Raji (cell line): ENCODE data around the gene MAPK6.

Experiments used
- POLR2A ChIP-seq: IDR thresholded peaks from 2 replicates; pipeline ENCODE4 v1.6.1; 2011; ENCODE audit warnings: low read depth, low read length, control low read depth; ENCODE audit not compliant: insufficient read depth

The MAPK6 gene

DNA sequence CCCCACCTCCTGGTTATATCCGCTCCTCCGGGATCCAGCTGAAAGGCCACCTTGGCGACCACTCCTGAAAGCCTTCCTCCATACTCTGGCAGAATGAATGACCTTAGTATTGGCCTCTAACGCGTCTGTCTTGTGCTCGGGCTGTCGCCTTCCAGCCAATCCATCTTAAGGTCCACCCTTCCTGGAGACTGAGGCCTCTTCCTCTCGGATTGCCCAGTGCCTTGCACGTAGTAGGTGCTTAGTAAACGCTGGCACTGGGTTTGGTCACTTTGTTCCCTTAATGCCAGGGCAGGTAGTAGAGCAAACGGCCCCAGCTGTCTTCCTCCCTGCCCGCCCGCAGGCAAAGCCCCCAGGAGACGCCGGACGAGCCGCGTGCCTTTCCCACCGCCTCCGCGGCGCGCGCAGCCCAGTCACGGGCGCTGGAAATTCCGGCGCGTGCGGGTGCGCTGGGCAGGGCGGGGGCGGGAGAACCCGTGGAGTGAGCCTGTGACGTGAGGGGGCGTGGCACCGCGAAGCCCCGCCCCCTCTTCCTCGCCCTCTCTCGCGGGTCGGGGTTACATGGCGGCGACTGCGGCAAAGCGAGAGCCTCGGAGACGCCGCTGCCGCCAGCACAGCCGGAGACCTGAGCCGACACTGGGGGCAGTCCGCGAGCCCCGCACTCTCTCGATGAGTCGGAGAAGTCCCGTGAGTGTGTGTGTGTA, at the start of gene MAPK6:
Gene MAPK6 (plus strand): TSS at position 527 of the 701 bp plus-strand sequence. CDS start 27,242 bp downstream, outside the sequence.
- TF ChIP-seq POLR2A = peak; percentile 74

DNA sequence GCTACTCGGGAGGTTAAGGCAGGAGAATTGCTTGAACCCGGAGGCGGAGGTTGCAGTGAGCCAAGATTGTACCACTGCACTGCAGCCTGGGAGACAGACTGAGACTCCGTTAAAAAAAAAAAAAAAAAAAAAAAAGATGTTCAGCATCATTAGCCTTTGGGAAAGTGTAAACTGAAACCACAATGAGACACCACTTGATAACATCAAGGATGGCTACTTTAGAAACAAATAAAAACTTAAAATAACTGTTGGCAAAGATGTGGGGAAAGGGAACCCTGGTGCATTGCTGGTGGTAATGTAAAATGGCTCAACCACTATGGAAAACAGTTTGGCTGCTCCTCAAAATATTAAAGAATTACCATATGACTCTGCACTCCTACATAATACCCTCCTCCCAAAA, 49.3 kb upstream of the MAPK6 start:
- TF ChIP-seq POLR2A = no peak

DNA sequence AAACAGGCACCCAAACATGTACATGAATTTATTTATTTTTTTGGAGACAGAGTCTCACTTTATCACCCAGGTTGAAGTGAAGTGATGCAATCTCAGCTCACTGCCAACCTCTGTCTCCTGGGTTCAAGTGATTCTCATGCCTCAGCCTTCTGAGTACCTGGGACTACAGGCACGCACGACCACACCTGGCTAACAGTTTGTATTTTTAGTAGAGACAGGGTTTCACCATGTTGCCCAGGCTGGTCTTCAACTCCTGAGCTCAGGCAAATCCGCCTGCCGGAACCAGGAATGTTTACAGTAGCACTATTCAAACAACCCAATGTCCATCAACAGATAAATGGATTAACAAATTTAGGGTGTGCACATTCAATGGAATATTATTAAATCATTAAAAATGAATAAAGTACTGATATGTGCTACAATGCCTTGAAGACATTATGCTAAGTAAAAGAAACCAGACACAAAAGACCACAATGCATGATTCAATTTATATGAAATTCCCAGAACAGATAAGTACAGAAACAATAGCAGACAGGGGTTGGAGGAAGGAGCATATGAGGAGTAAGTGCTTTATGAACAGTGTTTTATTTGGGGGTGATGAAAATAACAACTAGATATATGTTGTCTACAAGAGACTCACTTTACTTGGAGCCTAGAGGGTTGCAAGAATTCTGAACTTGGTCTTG, 48.7 kb upstream of the MAPK6 start:
- no peak for TF ChIP-seq POLR2A

DNA sequence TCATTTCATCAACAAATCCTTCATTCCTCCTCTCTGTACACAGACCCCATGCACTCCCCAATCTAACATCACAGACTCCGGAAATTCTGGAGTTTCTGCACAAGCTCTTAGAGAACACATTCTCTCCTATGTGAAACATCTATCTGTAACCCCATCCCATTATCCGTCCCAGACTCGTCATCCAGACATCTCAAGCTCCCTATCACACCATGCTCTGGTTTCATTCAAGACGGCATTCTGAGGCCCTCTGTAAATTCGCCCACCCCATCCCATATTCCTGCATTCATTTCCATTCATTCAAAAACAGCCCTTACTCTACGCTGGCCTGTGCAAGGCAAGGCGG, 48.0 kb upstream of the MAPK6 start:
- no peak for TF ChIP-seq POLR2A

DNA sequence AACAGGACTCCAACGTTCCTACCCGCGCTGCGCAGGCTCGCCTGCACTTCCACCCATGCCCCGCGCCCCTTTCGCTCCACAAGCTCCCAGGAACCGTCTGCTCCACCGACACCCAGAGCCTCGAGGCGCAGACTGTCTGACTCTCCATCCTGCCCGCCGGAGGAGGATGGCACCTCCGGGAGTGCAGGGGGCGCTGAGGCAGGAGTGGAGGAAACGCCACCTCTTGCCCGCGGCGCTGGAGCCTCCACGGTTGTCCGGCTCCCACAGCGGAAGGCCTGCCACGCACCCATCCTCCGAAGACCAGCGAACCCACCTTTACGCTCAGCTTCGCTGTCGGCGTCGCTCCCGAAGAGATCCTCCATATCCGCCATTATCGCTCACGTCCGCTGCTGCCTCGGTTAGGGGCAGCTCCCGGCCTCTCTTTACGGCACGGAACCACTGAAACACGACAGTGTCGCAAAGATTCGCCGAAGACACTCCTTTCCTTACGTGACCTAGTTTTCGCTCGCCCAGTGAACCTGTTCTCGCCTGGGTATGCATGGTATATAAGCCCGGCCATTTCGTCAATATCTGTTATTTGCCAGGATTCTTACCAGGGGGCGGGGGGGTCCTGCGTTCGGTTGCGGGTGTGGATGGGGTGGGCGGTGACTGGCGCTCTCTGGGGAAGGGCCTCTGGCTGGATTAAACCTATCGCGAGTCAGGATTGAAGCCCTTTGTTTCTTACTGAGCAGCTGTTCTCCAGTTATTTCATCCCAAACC, 47.5 kb upstream of the MAPK6 start, which contains the start of gene LEO1:
Gene LEO1 (minus strand): TSS at position 404 of the 759 bp plus-strand sequence. CDS start 33 bp downstream, at position 371.
- peak; percentile 99 for TF ChIP-seq POLR2A

DNA sequence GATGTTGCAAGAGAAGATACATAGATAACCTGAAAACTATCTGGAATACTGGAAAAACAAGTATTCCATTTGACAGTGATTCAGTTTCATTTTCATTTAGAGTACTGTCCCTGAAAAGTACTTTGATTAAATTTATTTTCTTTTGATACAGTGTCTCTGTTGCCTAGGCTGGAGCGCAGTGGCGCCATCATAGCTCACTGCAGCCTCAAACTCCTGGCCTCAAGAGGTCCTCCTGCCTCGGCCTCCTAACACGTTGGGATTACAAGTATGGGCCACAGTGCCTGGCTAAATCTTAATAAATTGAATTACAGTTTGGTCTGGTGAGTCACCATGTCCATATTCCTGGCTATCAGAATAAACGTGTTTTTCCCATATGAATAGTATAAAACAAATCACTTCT, 45.8 kb upstream of the MAPK6 start:
- no peak for TF ChIP-seq POLR2A

DNA sequence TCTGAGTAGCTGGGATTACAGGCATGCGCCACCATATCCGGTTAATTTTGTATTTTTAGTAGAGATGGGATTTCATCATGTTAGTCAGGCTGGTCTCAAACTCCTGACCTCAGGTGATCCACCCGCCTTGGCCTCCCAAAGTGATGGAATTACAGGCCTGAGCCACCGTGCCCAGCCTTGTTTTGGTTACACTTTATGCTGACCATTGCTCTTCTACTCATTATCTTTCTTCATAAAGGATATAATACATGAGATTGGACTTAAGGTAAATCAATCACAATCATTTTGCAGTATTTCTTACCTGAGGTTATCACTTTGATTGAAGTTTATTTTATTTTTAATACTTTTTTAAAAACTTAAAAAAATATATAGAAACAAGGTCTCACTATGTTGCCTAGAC, 45.2 kb upstream of the MAPK6 start:
- no peak for TF ChIP-seq POLR2A

DNA sequence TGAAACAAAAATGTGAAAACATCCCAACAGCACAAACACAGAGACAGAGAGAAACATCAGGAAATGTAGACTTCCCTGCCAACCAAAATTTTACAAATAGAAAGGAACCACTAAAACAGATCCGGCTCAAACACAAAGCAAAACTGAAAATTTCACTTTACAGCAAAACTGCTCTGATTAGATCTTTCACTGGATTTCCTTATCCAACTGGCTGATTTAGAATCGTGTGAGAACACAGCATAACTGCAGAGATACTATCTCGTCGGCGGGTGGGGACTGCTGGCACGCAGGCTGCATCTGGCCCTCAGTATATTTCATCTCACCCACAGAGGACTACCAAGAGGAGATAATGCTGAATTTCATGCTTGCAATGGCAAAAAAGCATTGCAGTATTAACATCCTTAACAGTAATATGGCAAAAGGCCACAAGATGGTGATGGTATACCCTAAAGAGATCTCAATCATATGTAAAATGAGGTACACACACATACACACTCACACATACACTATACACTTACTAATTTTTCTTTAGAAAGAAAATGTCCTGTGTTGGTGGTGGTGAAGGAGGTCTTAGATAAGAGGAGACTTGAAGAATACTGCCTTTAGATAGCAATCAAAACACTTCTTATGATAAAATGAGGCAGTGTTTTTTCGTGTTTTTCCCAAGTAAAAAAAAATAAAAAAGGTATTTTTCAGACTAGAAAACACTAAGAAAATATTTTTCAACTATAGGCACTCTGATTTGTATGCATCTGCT, 36.8 kb upstream of the MAPK6 start:
- no peak for TF ChIP-seq POLR2A

DNA sequence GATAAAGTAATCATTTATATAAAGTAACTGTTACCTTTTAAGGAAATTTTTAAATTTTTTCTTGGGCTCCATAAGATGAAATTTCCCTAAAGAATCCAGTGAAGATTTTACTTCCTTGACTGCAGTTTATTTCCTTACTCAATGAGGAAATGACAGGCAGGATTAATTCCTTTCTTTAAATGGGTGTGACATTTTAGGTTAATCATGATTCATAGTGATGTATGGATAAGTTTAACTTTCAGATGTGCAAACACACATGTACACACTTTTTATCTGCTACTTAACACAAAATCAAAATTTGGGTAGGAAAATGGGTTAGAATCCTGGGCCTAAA, 36.3 kb upstream of the MAPK6 start:
- TF ChIP-seq POLR2A = no peak

DNA sequence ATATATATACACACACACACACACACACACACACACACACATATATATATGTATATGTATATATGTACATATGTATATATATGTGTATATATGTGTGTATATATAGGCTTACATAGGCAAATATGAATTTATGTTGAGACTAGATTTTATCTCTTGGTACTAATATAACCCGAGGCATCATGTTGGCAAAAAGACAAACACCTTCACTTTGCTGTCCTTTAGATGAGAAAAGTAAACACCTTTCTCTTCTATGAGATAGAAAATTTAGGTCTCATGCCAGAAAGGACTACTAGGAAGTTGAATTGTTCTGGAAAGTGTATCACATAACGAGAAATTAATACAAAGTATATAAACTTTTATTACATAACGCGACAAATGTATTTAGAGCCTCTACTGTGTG, 27.9 kb upstream of the MAPK6 start:
- TF ChIP-seq POLR2A = no peak

DNA sequence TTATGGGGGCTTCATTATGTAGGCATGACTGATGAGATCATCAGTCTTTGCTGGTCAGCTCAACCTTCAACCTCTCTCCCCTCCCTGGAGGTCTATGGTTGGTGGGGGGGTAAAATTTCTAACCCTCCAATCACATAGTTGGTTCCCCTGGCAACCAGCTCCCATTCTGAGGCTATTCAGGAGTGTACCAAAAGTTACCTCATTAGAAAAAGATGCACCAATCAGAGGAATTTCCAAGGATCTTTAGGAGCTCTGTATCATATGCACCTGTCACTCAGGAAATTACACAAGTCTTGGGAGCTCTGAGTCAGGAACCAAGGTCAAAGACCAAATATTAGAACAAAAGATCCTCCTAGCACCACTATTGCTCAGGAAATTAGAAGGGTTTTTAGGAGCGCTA, 26.1 kb upstream of the MAPK6 start:
- TF ChIP-seq POLR2A = no peak

DNA sequence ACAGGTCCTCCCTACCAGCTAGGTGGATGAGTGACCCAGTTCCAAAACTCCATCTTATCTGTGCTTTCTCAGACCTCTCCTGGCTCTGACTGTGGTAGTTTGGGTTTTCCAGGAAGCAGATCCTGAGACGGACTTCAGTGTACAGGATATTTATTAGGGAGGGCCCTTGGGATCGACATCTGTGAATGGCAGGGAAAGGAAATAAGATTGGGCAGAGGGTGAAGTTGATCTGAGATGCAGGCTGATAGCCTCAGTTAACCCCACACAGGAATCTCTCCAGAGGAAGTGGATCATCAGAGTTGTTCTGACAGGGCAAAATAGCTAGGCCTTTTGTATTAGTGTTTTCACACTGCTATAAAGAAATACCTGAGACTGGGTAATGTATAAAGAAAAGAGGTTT, 16.7 kb upstream of the MAPK6 start:
- TF ChIP-seq POLR2A = no peak

DNA sequence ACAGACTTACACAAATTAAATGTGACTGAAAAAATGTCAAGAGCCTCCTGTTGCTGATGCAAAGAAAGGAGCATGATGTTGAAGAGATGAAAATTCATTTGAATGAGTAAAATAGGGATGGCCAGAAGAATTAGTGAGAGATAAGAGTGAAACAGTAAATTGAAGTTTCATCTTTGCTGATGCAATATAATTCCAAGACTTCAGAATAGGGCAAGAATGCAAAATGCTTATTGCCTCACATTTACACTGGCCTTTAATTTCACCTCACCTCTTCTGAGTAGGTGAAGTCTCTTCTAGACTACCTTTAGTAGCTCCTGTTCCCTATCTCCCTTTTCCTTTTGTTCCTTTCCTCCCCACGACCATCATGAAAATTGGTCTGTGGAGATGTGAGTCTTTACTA, 15.3 kb upstream of the MAPK6 start:
- no peak for TF ChIP-seq POLR2A

DNA sequence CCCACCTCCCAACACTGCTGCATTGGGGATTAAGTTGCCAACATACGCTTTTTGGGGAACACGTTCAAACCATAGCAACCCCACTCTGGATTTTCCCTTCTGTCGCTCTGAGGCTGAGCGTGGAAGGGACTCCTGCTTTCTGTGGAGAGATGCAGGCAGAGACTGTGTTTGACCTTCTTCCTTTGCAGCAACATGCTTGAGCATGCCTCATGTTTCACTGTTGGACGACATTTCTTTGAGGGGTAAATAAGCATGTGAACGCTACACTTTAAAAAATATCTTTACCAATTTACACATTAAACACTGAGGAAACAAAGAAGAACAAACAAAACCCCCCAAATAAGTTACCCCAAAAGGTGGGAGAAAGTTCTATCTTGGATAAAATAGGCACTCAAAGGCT, 14.2 kb upstream of the MAPK6 start:
- TF ChIP-seq POLR2A = no peak

DNA sequence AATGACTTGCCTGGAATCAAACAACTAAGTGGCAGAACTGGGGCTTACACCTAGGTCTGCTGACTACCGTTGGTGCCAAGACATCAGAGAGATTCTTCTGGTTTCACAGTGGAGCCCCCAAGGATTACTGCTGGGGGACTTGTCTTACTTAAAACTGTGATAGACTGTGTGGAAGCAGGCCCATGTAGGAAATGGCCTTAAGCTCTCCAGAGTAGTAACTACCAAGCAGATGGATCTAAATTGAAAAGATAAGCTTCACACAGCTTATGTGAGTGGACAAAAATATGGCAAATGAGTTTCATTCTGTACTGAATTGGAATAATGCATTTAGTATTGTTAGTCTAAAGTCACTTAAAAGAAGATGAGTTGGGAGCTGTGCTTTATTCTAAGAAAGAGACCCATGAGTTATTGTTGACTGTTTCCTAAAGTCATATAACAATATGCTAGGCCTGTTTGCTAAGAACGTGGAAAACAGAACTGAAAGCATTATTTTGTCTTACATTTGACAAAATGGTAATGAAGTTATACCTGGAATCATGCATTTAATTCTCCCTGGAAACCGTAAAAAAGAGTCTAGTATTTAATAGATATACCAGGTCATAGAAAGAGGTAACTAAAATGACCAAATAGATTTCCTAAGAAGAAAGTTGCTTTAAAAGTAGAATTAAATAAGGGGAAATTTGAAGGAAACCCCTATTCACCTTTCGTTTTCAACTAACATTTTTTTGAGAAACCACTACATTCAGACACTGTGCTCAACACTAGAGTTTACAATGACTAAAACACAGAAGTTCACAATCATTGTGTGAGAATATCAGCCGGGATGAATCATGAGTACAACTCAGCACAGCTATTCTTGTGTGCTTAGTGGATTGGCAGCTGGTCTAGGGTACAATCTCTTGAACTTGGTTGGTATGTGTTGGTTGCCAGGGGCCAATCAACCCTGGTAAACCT, 13.0 kb upstream of the MAPK6 start:
- no peak for TF ChIP-seq POLR2A
